WTC11 (cell line): ENCODE data around the gene NTRK3. TPM values are rescaled to one million over a fixed set of nuclear protein-coding genes. Genes with fewer than 3 reads are reported as not detected.

Experiments used
- ATAC-seq: fragments of 200-7000 bp; cut with Tn5 transposase; 2 replicates; pipeline ENCODE4 v1.10.0; 2021; ENCODE audit warnings: mild to moderate bottlenecking, moderate library complexity
- CTCF ChIA-PET: fragments of 300-600 bp; sonication (Branson Sonifier 250); formaldehyde crosslinking; loops from one replicate; lab custom pipeline; 2021; ENCODE audit warnings: antibody characterized with exemption; lab: Charles Lee
- POLR2A ChIA-PET: fragments of 350-600 bp; sonication (Branson Sonifier 250); formaldehyde crosslinking; loops from one replicate; lab custom pipeline; 2021; ENCODE audit warnings: antibody characterized with exemption; lab: Charles Lee
- DNase-seq: peaks from one replicate; pipeline ENCODE4 v3.0.0; 2021; ENCODE audit warnings: low spot score
- H3K27ac Mint-ChIP-seq: 2 replicates; pipeline ENCODE4 v1.8.0; 2021; ENCODE audit warnings: mixed read lengths
- H3K27me3 Mint-ChIP-seq: 2 replicates; pipeline ENCODE4 v1.8.0; 2021; ENCODE audit warnings: low read depth, mild to moderate bottlenecking, moderate library complexity, mixed read lengths
- H3K36me3 Mint-ChIP-seq: 2 replicates; pipeline ENCODE4 v1.8.0; 2021; ENCODE audit warnings: mixed read lengths
- H3K4me1 Mint-ChIP-seq: 2 replicates; pipeline ENCODE4 v1.8.0; 2022; ENCODE audit warnings: mixed read lengths
- H3K4me3 Mint-ChIP-seq: 2 replicates; pipeline ENCODE4 v1.8.0; 2021; ENCODE audit warnings: mild to moderate bottlenecking, moderate library complexity, mixed read lengths
- H3K9me3 Mint-ChIP-seq: 2 replicates; pipeline ENCODE4 v1.8.0; 2021; ENCODE audit warnings: mixed read lengths
- ARID4B ChIP-seq: sonication (generic); formaldehyde crosslinking; IDR thresholded peaks from 2 replicates; pipeline ENCODE4 v1.8.0; 2023; ENCODE audit warnings: missing genetic modification reagents, mild to moderate bottlenecking, borderline replicate concordance
- ATF1 ChIP-seq: sonication (generic); formaldehyde crosslinking; IDR thresholded peaks from 2 replicates; pipeline ENCODE4 v1.8.1; 2023; ENCODE audit warnings: mild to moderate bottlenecking, moderate library complexity, missing genetic modification reagents
- CBFB ChIP-seq: sonication (generic); formaldehyde crosslinking; IDR thresholded peaks from 2 replicates; pipeline ENCODE4 v1.8.1; 2022; ENCODE audit warnings: mild to moderate bottlenecking, low read depth, missing genetic modification reagents
- ETV6 ChIP-seq: sonication (generic); formaldehyde crosslinking; IDR thresholded peaks from 2 replicates; pipeline ENCODE4 v1.8.1; 2022; ENCODE audit warnings: mild to moderate bottlenecking, missing genetic modification reagents
- HMGA2 ChIP-seq: fragments of 250-450 bp; sonication (Bioruptor Pico); IDR thresholded peaks from 2 replicates; pipeline ENCODE4 v1.4.0; 2021; ENCODE audit warnings: mild to moderate bottlenecking, moderate library complexity
- JAZF1 ChIP-seq: fragments of 250-450 bp; sonication (Bioruptor Pico); IDR thresholded peaks from 2 replicates; pipeline ENCODE4 v1.9.0; 2021; ENCODE audit warnings: moderate library complexity, mild to moderate bottlenecking, inconsistent platforms
- KAT7 ChIP-seq: sonication (generic); formaldehyde crosslinking; IDR thresholded peaks from 2 replicates; pipeline ENCODE4 v1.8.1; 2023; ENCODE audit warnings: missing genetic modification reagents, mild to moderate bottlenecking, borderline replicate concordance
- MAX ChIP-seq: sonication (generic); formaldehyde crosslinking; IDR thresholded peaks from 2 replicates; pipeline ENCODE4 v1.8.0; 2022; ENCODE audit warnings: mild to moderate bottlenecking, missing genetic modification reagents
- MYBL2 ChIP-seq: sonication (generic); formaldehyde crosslinking; IDR thresholded peaks from 2 replicates; pipeline ENCODE4 v1.8.1; 2023; ENCODE audit warnings: mild to moderate bottlenecking, moderate library complexity, missing genetic modification reagents
- NR3C1 ChIP-seq: sonication (generic); formaldehyde crosslinking; conservative IDR thresholded peaks from 2 replicates; pipeline ENCODE4 v1.8.1; 2023; ENCODE audit warnings: low read depth, mild to moderate bottlenecking, missing genetic modification reagents
- OVOL2 ChIP-seq: fragments of 250-450 bp; sonication (Bioruptor Pico); IDR thresholded peaks from 2 replicates; pipeline ENCODE4 v1.9.0; 2021; ENCODE audit warnings: mild to moderate bottlenecking, borderline replicate concordance
- PRRX2 ChIP-seq: fragments of 250-450 bp; sonication (Bioruptor Pico); IDR thresholded peaks from 2 replicates; pipeline ENCODE4 v1.8.0; 2021; ENCODE audit warnings: mild to moderate bottlenecking
- RORB ChIP-seq: fragments of 250-450 bp; sonication (Bioruptor Pico); IDR thresholded peaks from 2 replicates; pipeline ENCODE4 v1.9.0; 2021; ENCODE audit warnings: mild to moderate bottlenecking
- SMAD3 ChIP-seq: sonication (generic); formaldehyde crosslinking; IDR thresholded peaks from 2 replicates; pipeline ENCODE4 v1.8.0; 2022; ENCODE audit warnings: missing genetic modification reagents, mild to moderate bottlenecking, borderline replicate concordance
- SOX15 ChIP-seq: fragments of 250-450 bp; sonication (Bioruptor Pico); IDR thresholded peaks from 2 replicates; pipeline ENCODE4 v1.9.0; 2021; ENCODE audit warnings: mild to moderate bottlenecking
- STAT6 ChIP-seq: sonication (generic); formaldehyde crosslinking; conservative IDR thresholded peaks from 2 replicates; pipeline ENCODE4 v1.8.1; 2023; ENCODE audit warnings: mild to moderate bottlenecking, low read depth, missing genetic modification reagents, moderate library complexity
- ZNF232 ChIP-seq: sonication (generic); formaldehyde crosslinking; IDR thresholded peaks from 2 replicates; pipeline ENCODE4 v1.8.0; 2022; ENCODE audit warnings: mild to moderate bottlenecking, missing genetic modification reagents
- ZNF423 ChIP-seq: fragments of 250-450 bp; sonication (Bioruptor Pico); IDR thresholded peaks from 2 replicates; pipeline ENCODE4 v2.1.2; 2022; ENCODE audit warnings: mild to moderate bottlenecking, moderate library complexity
- total RNA-seq: library from RNA; stranded (reverse); gene quantifications from 3 replicates; pipeline ENCODE4 v1.2.3, GENCODE V29; 2021

Gene NTRK3
- total RNA-seq, 1 experiment from 2014 or later: 12.3 TPM

- no peak for TF ChIP-seq HMGA2 (CRISPR knock-in tag)
- no peak for TF ChIP-seq SMAD3
- no peak for TF ChIP-seq SOX15 (CRISPR knock-in tag)
- no peak for TF ChIP-seq ZNF232 (CRISPR knock-in tag)
- TF ChIP-seq JAZF1 (CRISPR knock-in tag): no peak
- no peak for TF ChIP-seq OVOL2 (CRISPR knock-in tag)
- no peak for TF ChIP-seq PRRX2 (CRISPR knock-in tag)
- no peak for TF ChIP-seq NR3C1 (CRISPR knock-in tag)
- TF ChIP-seq KAT7: no peak
- no peak for TF ChIP-seq ETV6 (CRISPR knock-in tag)
Measured at GRCh38 chr15:88018869-88019641, 237.5 kb downstream of the NTRK3 start (continued).

GRCh38 chr15:88017753-88018152 lies 238.8 kb downstream of the NTRK3 start:
- no peaks in the 10 kb centered on the region for H3K27me3 Mint-ChIP-seq
- H3K36me3 Mint-ChIP-seq: no peaks in the 10 kb centered on the region
- CTCF ChIA-PET: interaction anchor here (0.6 to 3.1 kb wide), 2 partner anchors 10 to 434 kb away, joined by 3 to 17 read pairs; no protein-coding TSS in a partner anchor
- no peak for DNase-seq
- ATAC-seq: no peak
- H3K9me3 Mint-ChIP-seq: peaks cover 14% of the 10 kb centered on the region
- H3K27ac Mint-ChIP-seq: no peak overlapping the region
- POLR2A ChIA-PET: no interaction called here
- H3K4me1 Mint-ChIP-seq: peaks cover 40% of the 10 kb centered on the region
- no peak for TF ChIP-seq MYBL2 (CRISPR knock-in tag)
- TF ChIP-seq CBFB: no peak
- no peak for TF ChIP-seq RORB (CRISPR knock-in tag)
- no peak overlapping the region for H3K4me3 Mint-ChIP-seq

- peaks cover 31% of the 10 kb centered on the region for H3K4me1 Mint-ChIP-seq
Measured at GRCh38 chr15:88016406-88016805, 240.1 kb downstream of the NTRK3 start.

More at GRCh38 chr15:88016406-88016805, 240.1 kb downstream of the NTRK3 start:
- H3K27ac Mint-ChIP-seq: no peak overlapping the region
- no peaks in the 10 kb centered on the region for H3K36me3 Mint-ChIP-seq
- CTCF ChIA-PET: interaction anchor here (0.6 to 3.1 kb wide), 2 partner anchors 12 to 61 kb away, joined by 3 to 17 read pairs; no protein-coding TSS in a partner anchor
- H3K4me3 Mint-ChIP-seq: no peak overlapping the region
- H3K9me3 Mint-ChIP-seq: peaks cover 2% of the 10 kb centered on the region
- DNase-seq (no peak), ATAC-seq (no peak)
- no peaks in the 10 kb centered on the region for H3K27me3 Mint-ChIP-seq
- no peak for TF ChIP-seq ATF1 (CRISPR knock-in tag)
- TF ChIP-seq STAT6: no peak
- TF ChIP-seq MAX (CRISPR knock-in tag): no peak
- TF ChIP-seq ZNF423: peak; percentile 52; the same call in 1 of the 2 replicates
- TF ChIP-seq ARID4B (CRISPR knock-in tag): no peak
- POLR2A ChIA-PET: interaction anchor here (0.6 kb wide), 1 partner anchor 557 kb away, joined by 4 read pairs; no protein-coding TSS in a partner anchor
